GM18519 (cell line): ENCODE data around the gene MTUS2.

ENCODE experiments used
- ATAC-seq: cut with Tn5 transposase; IDR thresholded peaks from one replicate; pipeline ENCODE4 v1.9.1; 2021; ENCODE audit warnings: mild to moderate bottlenecking, moderate library complexity; ENCODE audit not compliant: unreplicated experiment, low FRiP score

The MTUS2 gene

DNA sequence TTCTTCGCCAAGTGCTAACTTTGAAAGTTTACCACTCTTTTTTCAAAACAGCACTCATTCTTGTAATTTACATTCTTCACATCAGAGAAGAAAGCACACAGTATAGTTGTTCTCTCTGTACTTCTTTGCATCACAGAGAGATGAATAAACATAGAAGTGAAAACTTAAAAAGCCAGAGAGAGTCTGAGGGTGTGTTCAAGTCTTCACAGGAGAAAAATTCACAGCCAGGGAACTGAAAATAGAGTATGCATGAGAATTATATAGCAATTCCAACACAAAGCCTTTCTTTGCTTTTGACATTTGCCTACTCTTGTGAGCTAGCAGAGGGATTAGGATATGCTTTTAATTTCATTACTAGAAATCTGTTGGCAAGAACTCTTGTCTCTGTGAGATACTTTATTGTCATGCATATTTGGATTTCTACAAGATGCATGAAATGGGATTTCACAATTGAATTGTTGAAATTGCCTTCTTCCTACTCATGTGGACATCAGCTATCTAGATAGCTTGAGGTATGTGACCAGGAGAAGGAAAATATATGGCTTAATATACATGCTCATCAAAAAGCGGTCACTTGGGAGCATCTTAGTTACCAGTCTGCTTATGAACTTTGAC is 609.3 kb downstream of the MTUS2 start:
- ATAC-seq: no peak

DNA sequence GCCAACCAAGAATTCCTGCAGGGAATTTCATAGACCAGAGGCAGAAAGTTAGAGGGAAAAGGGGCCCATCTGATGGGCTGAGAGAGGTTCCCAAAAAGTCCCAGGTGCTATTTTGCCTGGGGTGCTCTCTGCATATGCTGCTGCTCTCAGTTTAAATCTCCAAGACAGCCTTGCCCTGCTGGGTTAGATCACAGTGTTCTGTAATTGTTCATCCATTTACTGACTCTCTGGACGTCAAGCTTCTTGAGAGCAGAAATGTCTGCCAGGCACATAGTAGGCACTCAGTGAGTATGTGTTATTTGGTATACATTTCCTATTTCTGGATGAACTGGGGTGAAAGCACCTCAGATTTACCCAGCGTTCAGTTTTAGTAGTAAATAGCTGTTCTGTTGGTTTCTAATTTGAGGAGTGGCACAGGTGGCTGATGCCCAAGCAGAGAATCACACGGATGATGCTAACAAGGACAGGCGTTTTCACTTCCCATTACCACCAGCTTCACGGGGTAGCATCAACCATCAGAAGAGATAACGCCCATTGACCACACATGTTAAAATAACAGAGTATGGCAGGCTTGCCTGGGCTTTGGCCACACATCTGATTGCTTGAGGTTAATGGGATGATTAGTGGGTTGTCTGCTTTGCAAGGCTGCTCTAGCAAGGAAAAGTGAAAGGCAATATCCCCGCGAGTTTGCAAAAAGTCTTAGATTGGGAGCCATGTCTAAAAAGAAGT is 614.2 kb downstream of the MTUS2 start:
- ATAC-seq: no peak

DNA sequence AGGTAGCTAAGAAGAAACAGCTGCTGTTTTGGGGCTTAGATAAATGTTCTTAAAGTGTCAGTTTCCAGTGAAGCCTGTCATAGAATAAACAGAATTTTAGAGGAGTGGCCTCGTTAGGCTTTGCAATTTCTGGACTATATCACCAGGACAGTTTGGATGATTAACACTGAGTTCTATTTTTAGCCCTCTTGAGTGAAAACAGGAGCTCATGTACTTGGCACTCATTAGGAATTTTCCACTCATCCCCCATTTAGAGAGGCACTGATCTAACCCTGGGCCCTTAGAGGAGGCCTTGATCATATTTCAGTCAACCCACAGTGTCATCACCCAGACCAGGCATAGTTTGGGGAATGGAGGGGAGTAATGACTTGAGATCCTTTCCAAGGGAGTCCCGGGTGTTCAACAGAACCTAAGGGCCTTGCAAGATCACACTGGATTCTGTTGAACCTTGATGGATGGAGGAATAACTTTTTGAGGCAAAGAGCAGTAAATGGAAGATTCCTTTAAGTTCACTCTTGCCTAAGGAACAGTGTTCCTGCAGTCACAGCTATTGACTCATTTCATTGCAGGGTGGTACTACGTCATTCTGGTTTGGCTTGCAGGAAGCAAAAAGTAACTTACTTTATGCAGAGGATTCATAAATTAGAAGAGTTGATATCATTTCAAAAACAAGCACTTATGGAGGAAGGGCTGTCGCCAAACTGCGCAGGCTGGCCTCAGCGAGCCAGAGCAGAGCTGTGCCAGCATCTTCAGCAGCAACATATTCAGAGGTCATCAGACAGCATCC is 615.2 kb downstream of the MTUS2 start:
- ATAC-seq: no peak

DNA sequence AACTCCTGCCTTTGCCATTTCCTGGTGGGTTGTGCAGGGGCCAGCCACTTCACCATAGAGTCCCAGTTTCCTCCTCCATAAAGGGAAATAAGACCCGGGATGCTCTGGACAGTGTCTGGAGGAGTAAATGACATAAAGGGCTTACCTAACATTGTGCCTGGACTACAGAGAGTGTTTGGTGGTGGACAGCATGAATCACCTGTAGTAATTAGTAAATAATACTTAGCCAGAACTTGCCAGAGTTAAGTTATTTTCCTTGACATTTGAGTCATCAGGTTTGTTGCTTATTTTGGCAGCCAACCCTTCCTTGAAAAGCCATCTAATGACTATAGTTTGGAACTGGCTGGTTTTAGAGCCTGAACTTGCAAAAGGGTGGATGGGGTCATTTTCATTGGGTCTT is 616.2 kb downstream of the MTUS2 start:
- ATAC-seq: no peak

DNA sequence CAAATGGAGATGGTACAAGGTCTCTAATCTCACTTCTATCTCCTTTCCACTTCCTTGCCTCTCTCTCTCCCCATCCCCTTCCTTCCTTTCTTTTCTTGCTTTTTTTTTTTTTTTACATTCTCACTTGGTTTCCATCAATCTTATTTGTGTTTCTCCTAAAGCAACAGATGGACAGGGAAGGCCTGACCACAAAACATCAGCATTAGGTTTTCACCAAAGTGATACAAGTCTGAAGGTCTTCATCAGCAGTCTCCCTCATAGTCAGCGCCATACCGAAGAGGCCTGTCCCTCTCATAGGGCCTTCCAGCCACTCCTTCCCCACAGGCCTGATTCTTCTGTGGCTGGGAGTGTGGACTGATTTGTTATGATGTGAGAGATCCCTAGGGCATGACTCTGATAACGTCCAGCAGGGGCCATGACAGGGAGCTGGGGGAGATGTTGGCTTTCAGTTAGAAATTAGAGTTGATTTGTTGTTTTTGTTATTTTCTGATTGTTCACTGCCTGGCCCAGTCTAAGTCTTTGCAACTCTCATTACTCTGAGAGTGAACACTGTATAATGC is 616.7 kb downstream of the MTUS2 start:
- ATAC-seq: no peak

DNA sequence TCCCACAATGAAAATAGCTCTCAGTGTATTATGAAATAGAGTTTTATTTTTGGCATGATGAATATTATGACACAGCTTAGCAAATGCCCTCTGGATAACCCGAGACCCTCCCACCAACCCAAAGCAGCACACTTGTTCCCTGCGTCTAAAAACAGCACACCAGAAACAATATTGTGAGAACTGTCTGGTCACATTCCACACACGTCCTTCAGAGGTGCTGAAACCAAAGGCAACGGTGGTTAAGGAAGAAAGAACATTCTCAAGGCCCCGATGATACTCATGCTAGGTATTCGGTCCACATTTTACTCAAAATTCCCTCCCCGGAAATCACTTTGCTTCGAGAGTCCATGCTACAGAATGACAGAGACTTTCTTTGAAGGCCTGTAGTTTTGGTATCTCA is 618.6 kb downstream of the MTUS2 start:
- no peak for ATAC-seq

DNA sequence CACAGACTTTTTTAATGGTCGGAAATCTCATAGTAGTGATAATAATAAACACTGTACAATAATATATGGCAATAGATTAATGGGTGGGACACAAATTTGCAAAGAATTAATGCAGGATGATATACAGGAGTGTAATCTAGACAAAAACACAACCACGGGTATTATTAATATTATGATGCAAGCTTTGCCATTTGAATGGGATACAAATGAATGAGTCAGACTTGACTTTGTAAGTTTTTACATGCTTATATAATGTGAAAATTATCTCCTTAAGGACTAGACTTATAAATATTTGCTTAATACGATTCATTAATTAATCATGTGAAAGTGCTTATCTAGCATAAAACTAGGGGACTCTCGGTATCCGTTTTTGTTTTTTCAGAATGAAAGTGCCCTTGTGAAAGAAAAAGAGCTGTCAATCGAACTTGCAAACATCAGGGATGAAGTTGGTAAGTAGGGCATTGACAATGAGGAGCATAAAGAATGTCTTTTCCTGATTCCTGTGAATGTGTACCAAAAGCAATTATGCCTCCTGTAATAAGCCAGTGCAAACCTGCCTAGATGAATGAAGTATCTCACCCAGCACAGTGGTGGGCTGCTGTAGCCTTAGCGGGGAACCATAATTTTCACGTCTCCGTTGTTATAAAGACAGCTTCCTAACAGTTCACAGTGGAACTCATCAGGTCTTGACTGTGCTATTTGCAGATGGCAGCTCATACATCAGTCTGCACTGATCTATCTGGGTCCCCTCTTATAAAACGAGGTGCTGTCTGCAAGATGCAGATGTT is 619.7 kb downstream of the MTUS2 start:
- ATAC-seq: no peak

DNA sequence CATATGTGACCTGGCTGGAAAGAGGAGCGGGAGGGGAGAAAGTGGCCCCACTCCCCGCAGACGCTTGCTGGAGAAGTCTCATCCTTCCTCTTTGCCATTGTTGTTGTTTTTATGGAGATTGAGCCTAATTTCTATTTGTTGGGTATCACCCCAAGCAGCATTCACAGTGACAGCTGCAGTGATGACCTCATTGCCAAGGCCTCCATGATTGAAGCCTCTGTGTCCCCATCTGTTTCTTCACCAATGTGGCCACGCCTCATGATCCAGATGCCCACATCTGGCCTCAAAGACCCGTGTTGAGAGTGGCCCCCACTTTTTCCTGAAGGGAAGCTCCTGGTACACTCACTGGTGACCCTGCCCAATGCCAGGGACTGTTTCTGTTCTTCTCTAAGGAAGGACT is 621.2 kb downstream of the MTUS2 start:
- no peak for ATAC-seq

DNA sequence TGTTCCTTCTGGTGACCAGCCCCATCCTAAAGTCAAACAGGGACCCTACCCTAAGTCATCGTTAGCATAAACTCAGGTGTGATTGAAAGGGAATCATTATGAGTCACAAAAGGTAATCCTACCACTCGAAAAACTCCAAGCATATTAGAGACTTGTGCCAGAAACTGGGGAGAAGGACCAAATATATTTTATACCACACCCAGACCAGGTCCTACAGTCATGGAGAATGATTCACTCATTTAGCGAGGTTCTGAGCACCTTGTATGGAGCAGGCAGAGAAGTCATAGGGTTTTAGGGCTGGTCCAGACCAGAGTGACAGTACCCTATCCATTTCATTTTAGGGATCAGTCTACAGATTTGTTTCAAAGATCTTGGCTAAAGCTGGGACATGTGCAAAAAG is 625.9 kb downstream of the MTUS2 start:
- no peak for ATAC-seq

DNA sequence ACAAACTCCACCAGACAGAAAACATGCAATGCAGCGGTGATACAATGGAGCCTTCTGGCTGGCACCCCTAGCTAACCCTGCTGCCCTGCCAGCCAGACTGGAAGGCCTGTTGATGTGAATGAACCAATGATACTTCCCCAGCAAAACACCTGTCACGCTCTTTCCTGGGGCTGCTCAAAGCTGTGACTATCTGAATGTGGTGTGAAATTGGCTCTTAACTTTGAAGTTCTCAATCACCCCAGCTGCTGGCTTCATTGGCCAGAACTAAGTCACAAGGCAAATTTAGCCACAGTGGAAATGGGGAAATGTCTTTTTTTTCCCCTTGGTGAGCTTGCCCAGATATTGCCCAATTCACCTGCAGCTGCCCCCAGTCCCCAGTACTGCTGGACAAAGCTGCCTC is 628.0 kb downstream of the MTUS2 start:
- ATAC-seq: no peak

DNA sequence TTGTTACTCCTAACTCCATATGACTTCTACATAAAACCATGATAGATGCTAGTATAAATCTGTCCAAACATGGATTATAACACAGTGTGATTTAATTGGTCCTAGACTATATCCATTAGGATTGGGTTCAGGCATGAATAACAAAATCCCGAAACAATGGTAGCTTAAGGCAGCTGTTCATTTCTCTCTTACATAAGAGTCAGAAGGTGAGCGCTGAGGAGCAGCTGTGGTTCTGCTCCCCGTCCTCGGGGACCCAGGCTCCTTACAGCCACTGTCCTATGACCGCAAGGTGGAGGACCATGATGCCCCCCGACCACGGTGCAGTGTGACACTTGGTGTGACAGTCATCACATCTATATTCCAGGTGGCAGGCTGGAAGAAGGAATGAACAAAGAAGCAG is 629.6 kb downstream of the MTUS2 start:
- ATAC-seq: no peak

DNA sequence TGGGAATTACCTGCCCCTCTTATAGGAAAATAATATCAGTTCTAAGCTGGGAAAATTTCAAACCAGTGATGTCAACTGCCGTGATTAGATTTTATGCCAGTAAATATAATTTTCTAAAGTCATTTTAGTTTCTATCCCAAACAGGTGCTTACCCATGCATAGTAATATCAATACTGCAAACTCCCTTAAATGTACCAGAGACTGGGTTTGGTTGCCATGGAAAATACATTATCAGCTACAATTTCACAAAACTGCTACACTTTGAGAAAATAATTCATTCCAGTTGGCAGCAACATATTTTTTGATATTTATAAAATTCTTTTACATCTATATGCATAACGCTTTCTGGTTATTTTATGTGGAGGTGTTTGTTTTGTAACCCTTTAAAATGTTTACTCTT is 631.8 kb downstream of the MTUS2 start:
- ATAC-seq: no peak

DNA sequence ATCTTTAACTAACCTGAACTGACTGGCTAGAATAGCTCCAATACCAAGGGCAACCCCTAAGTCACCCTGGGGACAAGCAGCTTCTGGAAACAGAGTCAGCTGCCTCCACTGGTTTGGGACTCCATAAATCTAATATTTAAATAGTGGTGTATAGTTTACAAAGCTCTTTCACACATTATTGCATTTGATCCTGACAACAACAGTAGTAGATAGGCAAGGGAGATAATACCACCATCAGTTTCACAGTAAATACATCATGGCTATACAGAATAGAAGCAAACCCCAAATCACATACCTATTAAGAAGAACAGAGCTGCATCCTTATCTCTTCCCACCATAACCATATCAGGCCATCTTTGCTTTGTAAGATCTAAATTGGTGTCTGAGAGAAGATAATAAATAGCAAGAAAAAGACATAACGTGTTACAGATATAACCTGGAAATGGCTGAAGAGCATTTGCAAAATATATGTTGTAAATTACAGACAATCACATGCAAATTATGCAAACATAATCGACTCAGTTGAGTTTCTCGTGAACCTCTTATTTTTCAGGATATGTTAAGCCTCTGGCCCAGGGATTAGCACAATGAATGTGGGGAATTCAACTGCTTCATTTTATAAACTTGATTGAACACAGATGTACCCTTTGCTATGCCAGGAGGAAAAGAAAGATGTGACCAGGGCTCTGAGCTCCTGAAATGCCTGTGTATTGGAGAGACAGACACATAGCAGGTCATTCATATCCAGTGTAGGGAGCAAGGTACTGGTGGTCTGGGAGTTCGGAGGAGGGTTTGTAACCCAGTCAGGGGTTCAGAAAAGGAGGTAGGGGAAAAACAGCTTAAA is 632.9 kb downstream of the MTUS2 start:
- no peak for ATAC-seq

DNA sequence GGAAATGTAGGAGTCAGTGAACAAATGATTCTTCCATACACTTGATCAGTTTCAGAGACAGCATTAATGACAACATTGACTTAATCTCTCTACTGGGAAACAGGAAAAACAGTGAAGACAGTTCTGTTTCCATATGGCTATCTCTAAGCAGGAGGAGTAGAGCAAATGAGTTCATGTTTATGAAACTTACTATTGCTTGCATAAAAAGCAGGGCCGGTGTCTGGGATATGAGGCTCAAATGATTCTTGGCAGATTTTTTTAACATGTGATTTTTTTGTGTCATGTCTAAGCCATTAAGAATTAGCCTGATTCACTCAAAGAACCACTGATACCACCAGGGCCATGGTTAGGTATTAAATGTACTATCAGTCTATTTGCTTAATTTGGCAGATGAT is 633.5 kb downstream of the MTUS2 start:
- no peak for ATAC-seq

DNA sequence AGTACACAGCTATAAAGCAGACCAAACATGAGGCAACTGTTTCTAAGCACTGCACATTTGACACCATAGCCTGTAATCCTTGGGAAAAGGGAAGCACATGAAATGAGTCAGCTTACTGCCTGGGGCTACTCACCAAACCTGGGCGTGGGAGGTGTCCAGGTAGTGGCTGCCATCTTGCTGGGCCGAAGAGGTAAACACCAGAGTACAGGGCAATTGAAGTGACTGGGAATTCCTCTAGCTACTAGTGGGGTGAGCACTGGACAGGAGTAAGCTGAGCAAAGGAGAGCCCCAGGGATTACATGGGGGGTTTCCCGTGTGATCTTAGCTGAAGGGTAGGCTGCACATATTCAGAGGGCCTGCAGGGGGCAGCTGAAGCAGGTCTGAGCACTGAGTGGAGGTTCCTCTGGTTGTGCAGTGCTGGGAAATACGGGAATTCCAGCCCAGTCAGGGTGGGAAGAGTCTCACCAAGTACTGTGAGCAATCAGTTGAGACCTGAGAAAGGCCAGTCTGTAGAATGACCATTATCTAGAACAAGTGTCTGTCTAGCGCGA is 634.9 kb downstream of the MTUS2 start:
- ATAC-seq: no peak

DNA sequence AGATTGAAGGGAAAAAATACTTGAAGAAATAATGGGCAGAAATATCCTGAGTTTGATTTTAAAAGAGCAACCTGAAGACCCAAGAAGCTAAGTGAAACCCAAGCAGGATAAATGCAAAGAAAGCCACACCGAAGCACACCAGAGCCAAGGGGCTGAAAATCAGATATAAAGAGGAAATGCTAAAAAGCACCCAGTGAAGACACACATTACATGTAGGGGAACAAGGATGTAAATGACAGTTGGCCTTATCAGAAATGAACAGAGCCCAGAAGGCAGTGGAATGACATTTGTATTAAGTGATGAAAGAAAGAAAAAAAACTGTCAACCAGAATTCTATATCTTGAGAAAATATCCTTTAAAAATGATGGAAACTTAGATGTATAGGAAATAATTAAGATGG is 636.3 kb downstream of the MTUS2 start:
- no peak for ATAC-seq

DNA sequence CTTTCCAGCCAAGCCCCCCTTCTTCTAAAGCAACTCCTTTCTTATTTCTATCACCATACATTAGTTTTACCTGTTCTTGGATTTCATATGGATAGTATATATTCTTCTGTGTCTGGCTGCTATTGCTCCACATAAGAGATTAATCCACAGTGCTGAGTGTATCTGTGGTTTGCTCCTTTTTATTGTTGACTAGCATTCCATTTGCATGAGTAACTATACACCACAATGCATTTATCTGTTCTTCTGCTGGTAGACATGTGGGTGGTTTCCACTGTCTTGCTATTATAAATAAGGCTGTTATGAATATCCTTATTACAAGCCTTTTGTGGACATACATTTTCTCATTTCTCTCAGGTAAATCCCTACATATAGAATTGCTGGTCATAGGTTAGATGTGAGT is 637.2 kb downstream of the MTUS2 start:
- ATAC-seq: no peak

DNA sequence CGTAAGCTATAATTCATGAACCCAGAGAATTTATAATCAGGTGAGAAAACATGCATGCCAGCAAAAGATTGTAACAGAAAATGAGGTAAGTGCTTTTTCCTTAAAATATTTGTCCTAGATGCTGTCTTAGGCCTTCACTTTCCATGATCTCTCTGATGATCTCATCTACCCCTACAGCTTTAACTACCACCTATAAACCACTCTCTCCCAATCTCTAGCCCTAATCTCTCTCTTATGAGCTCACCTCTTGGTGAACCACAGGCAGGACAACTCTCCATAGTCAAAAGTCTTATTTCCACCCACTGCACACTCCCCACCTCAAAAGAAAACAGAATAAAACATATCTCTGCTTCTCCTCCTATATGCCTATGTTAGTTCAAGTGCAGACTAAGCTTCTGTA is 638.3 kb downstream of the MTUS2 start:
- ATAC-seq: no peak

DNA sequence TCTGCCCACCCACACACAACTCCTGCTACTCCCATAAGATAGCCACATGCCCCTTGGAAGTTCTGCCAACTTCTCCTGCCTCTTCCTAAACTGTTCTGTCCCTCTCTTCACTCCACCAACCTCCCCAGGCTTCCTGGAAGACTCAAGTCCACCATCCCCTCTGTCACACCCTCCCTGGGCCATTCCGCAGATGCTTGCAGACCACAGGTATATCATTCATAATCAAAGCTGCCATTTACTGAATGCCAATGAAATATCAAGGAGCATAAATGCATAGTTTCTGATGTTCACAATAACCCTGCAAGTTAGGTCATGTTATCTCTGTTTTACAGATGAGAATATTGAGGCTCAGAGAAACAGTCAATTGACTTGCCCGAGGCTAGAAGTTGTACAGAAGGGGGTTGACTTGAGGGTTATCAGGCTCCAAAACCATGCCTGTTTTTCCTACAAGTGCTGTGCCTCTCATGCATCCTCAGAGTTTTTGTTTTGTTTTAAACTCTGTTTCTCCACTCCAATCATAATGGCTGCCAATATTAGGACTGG is 639.7 kb downstream of the MTUS2 start:
- no peak for ATAC-seq
